ENCODE data around the gene APOF.

APOF gene

GRCh38 chr12:56382611-56383010 lies 20.0 kb upstream of the APOF start:
- no peak for TF ChIP-seq CTCF (IDR thresholded peaks at IDR 0.05; ENCODE audit: borderline replicate concordance, control extremely low read depth, extremely low read depth, insufficient read depth, missing control alignments)
- in situ Hi-C loops (cut with MboI; ENCODE audit: low sequenced_read_pairs, unreplicated experiment): no loop called here
- DNase-seq (ENCODE audit: low spot score): no peak

- TF ChIP-seq CTCF (IDR thresholded peaks at IDR 0.05; ENCODE audit: borderline replicate concordance, control extremely low read depth, extremely low read depth, insufficient read depth, missing control alignments): no peak
- in situ Hi-C loops (cut with MboI; ENCODE audit: low sequenced_read_pairs, unreplicated experiment): no loop called here
- no peak for DNase-seq (ENCODE audit: low spot score)
These were observed 15.3 kb upstream of the APOF start for GRCh38 chr12:56377989-56378316.

DNA sequence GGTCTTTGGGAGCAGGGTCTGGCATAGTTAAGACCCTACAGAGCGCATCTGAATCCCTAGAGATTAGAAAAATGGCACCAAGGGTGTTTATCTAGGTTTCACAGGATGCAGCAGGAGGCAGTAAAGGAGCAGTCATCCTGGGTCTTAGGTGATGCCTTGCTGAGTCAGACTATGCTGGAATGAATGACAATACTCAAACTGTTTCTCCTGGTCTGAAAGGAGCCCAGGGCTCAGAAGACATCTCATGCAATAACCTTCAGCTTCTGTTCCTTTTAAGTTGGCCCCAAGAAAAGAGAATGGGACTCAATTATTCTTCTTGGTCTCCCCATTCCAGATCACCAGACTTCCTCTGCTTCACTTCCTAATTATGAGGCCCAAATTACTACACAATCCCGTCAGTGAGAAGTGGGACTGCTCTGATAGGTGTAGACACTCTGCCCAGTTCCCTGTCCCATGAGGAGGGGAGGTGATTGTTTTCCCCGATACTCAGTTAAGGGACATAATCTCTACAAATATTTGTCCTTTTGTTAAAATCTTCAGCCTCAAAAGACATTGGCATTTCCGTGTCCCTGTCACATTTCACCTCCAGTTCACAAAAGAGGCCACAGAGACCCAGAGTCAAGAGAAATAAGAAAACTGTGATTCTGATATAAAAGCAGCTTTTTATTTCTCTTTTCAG lies 14.8 kb upstream of the APOF start:
- in situ Hi-C loops (cut with MboI; ENCODE audit: low sequenced_read_pairs, unreplicated experiment): no loop called here

GRCh38 chr12:56375598-56376434 lies 13.2 kb upstream of the APOF start:
- in situ Hi-C loops (cut with MboI; ENCODE audit: low sequenced_read_pairs, unreplicated experiment): no loop called here
- no peak for TF ChIP-seq CTCF (IDR thresholded peaks at IDR 0.05; ENCODE audit: borderline replicate concordance, control extremely low read depth, extremely low read depth, insufficient read depth, missing control alignments)
- DNase-seq (ENCODE audit: low spot score): peak; percentile 35

More for the DNA sequence above, 14.8 kb upstream of the APOF start:
- no peak for TF ChIP-seq CTCF (IDR thresholded peaks at IDR 0.05; ENCODE audit: borderline replicate concordance, control extremely low read depth, extremely low read depth, insufficient read depth, missing control alignments)
- DNase-seq (ENCODE audit: low spot score): no peak

DNA sequence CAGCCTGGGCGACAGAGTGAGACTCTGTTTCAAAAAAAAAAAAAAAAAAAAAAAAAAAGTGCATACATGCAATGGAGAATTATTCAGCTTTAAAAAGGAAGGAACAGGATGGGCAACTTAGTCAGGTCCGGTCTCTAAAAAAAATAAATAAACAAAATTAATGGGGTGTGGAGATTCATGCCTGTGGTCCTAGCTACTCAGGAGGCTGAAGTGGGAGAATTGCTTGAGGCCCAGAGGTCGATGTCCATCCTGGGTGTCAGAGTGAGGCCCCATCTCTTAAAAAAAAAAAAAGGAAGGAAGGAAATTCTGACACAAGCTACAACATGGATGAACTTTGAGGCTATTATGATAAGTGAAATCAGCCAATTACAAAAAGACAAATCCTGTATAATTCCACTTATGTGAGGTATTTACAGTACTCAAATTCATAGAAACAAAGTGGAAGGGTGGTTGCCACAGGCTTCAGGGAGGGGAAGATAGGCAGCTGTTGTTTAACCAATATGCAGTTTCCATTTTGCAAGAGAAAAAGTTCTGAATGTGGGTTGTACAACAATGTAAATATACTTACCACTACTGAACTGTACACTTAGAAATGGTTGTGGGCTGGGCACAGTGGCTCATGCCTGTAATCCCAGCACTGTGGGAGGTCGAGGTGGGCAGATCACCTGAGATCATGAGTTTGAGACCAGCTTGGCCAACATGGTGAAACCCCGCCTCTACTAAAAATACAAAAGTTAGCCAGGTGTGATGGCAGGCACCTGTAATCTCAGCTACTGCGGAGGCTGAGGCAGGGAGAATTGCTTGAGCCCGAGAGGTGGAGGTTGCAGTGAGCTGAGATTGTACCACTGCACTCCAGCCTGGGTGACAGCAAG lies 12.3 kb upstream of the APOF start:
- no peak for DNase-seq (ENCODE audit: low spot score)
- in situ Hi-C loops (cut with MboI; ENCODE audit: low sequenced_read_pairs, unreplicated experiment): no loop called here
- TF ChIP-seq CTCF (IDR thresholded peaks at IDR 0.05; ENCODE audit: borderline replicate concordance, control extremely low read depth, extremely low read depth, insufficient read depth, missing control alignments): no peak

DNA sequence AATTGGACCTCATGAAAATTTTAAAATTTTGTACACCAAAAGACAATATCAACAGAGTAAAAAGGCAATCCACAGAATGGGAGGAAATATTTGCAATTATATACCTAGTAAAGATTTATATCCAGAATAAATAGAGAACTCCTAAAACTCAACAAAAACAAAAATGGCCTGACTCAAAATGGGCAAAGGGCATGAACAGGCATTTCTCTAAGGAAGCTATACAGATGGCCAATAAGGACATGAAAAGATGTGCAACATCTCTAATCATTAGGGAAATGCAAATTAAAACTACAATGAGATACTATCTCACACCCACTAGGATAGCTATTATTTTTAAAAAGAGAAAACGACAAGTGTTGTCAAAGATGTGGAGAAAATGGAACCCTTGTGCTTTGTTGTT lies 10.9 kb upstream of the APOF start:
- DNase-seq (ENCODE audit: low spot score): no peak
- in situ Hi-C loops (cut with MboI; ENCODE audit: low sequenced_read_pairs, unreplicated experiment): no loop called here
- TF ChIP-seq CTCF (IDR thresholded peaks at IDR 0.05; ENCODE audit: borderline replicate concordance, control extremely low read depth, extremely low read depth, insufficient read depth, missing control alignments): no peak

Measured in GM13976 (cell line).